ENCODE measurements around the gene POLD1.

The POLD1 gene

GRCh38 chr19:50380137-50380536 is 4.0 kb upstream of the POLD1 start:
- H3K4me3 ChIP-seq (ENCODE audit: insufficient read depth, low read length, poor library complexity, severe bottlenecking), result no peak overlapping the region
- H3F3A ChIP-seq (ENCODE audit: insufficient read depth), result peaks cover 18% of the 10 kb centered on the region
- no peak overlapping the region for H3K4me2 ChIP-seq (ENCODE audit: low read depth, low read length, poor library complexity, severe bottlenecking)
- H3K9me2 ChIP-seq (replicated peaks; ENCODE audit: insufficient read depth, low read length), result no peaks in the 10 kb centered on the region
- TF ChIP-seq EZH2phosphoT487 (conservative IDR thresholded peaks at IDR 0.05; ENCODE audit: low read length) (no peak), CTCF (IDR thresholded peaks at IDR 0.05; ENCODE audit: insufficient read depth, low read length, poor library complexity, severe bottlenecking) (no peak)
- H3K9me3 ChIP-seq (ENCODE audit: insufficient read depth, low read length), result no peaks in the 10 kb centered on the region
- no peak overlapping the region for H3K27ac ChIP-seq (ENCODE audit: low read depth, low read length)
- H3K36me3 ChIP-seq (ENCODE audit: low read length), result no peaks in the 10 kb centered on the region
- no peak overlapping the region for H2AFZ ChIP-seq (ENCODE audit: low read depth, low read length, severe bottlenecking)
- peaks cover 8% of the 10 kb centered on the region for H3K79me2 ChIP-seq (ENCODE audit: insufficient read depth, low read length)
- H3K9ac ChIP-seq (ENCODE audit: low read length), result no peak overlapping the region
- no peaks in the 10 kb centered on the region for H3K27me3 ChIP-seq (ENCODE audit: low read length)
- no peaks in the 10 kb centered on the region for H4K20me1 ChIP-seq (ENCODE audit: low read depth, low read length)

GRCh38 chr19:50380751-50381151 is 3.4 kb upstream of the POLD1 start:
- Histone ChIP-seq H2AFZ (ENCODE audit: low read depth, low read length, severe bottlenecking) (no peak overlapping the region), H3K36me3 (ENCODE audit: low read length) (no peaks in the 10 kb centered on the region), H3K9me2 (replicated peaks; ENCODE audit: insufficient read depth, low read length) (no peaks in the 10 kb centered on the region), H3K27me3 (ENCODE audit: low read length) (no peaks in the 10 kb centered on the region), H3K27ac (ENCODE audit: low read depth, low read length) (no peak overlapping the region), H3K9ac (ENCODE audit: low read length) (no peak overlapping the region), H3K4me3 (ENCODE audit: insufficient read depth, low read length, poor library complexity, severe bottlenecking) (no peak overlapping the region), H3F3A (ENCODE audit: insufficient read depth) (peaks cover 18% of the 10 kb centered on the region), H3K79me2 (ENCODE audit: insufficient read depth, low read length) (peaks cover 14% of the 10 kb centered on the region), H4K20me1 (ENCODE audit: low read depth, low read length) (no peaks in the 10 kb centered on the region), H3K4me2 (ENCODE audit: low read depth, low read length, poor library complexity, severe bottlenecking) (no peak overlapping the region), H3K9me3 (ENCODE audit: insufficient read depth, low read length) (no peaks in the 10 kb centered on the region)
- TF ChIP-seq CTCF (IDR thresholded peaks at IDR 0.05; ENCODE audit: insufficient read depth, low read length, poor library complexity, severe bottlenecking), result no peak
- no peak for TF ChIP-seq EZH2phosphoT487 (conservative IDR thresholded peaks at IDR 0.05; ENCODE audit: low read length)

GRCh38 chr19:50381881-50382729 is 2.0 kb upstream of the POLD1 start:
- no peak overlapping the region for H3K27ac ChIP-seq (ENCODE audit: low read depth, low read length)
- H3K4me2 ChIP-seq (ENCODE audit: low read depth, low read length, poor library complexity, severe bottlenecking), result no peak overlapping the region
- no peaks in the 10 kb centered on the region for H3K27me3 ChIP-seq (ENCODE audit: low read length)
- no peaks in the 10 kb centered on the region for H3K9me3 ChIP-seq (ENCODE audit: insufficient read depth, low read length)
- TF ChIP-seq CTCF (IDR thresholded peaks at IDR 0.05; ENCODE audit: insufficient read depth, low read length, poor library complexity, severe bottlenecking), result no peak
- TF ChIP-seq EZH2phosphoT487 (conservative IDR thresholded peaks at IDR 0.05; ENCODE audit: low read length), result no peak
- H2AFZ ChIP-seq (ENCODE audit: low read depth, low read length, severe bottlenecking), result no peak overlapping the region
- no peak overlapping the region for H3K4me3 ChIP-seq (ENCODE audit: insufficient read depth, low read length, poor library complexity, severe bottlenecking)
- no peak overlapping the region for H3K9ac ChIP-seq (ENCODE audit: low read length)
- peaks cover 3% of the 10 kb centered on the region; the same call in 1 of the 2 replicates for H3K36me3 ChIP-seq (ENCODE audit: low read length)
- peaks cover 27% of the 10 kb centered on the region for H3K79me2 ChIP-seq (ENCODE audit: insufficient read depth, low read length)
- peaks cover 10% of the 10 kb centered on the region; the same call in 1 of the 2 replicates for H3F3A ChIP-seq (ENCODE audit: insufficient read depth)
- no peaks in the 10 kb centered on the region for H3K9me2 ChIP-seq (replicated peaks; ENCODE audit: insufficient read depth, low read length)
- H4K20me1 ChIP-seq (ENCODE audit: low read depth, low read length), result no peaks in the 10 kb centered on the region
